HG03571 (cell line): ENCODE data around the gene C1orf35.

Experiments used
- ATAC-seq: cut with Tn5 transposase; IDR thresholded peaks from one replicate; pipeline ENCODE4 v1.9.1; 2021; ENCODE audit not compliant: unreplicated experiment

Gene C1orf35

GRCh38 chr1:228066416-228066815 lies 36.7 kb downstream of the C1orf35 start:
- ATAC-seq, result no peak

- ATAC-seq, result no peak
Measured at GRCh38 chr1:228065543-228066347, 37.4 kb downstream of the C1orf35 start.

GRCh38 chr1:228064741-228065542 lies 38.2 kb downstream of the C1orf35 start:
- no peak for ATAC-seq

GRCh38 chr1:228064296-228064695 lies 38.8 kb downstream of the C1orf35 start:
- no peak for ATAC-seq

GRCh38 chr1:228063251-228064191 lies 39.6 kb downstream of the C1orf35 start:
- ATAC-seq, result no peak

GRCh38 chr1:228062812-228063211 lies 40.3 kb downstream of the C1orf35 start:
- no peak for ATAC-seq

- ATAC-seq, result no peak
Measured at GRCh38 chr1:228062085-228062791, 40.9 kb downstream of the C1orf35 start.

GRCh38 chr1:228061411-228062084 lies 41.6 kb downstream of the C1orf35 start:
- ATAC-seq, result no peak

- ATAC-seq, result no peak
Measured at GRCh38 chr1:228060458-228061190, 42.5 kb downstream of the C1orf35 start.

- ATAC-seq, result no peak
Measured at GRCh38 chr1:228059634-228060457, 43.3 kb downstream of the C1orf35 start.

GRCh38 chr1:228058949-228059633 lies 44.0 kb downstream of the C1orf35 start:
- no peak for ATAC-seq

- no peak for ATAC-seq
Measured at GRCh38 chr1:228058172-228058948, 44.8 kb downstream of the C1orf35 start.
